Central memory CD4-positive, alpha-beta T cell (primary cell): Measurements from ENCODE around the gene KIRREL2.
"Not testable (repeated sequence)": the region's sequence is repeated elsewhere in the genome, so short reads cannot be mapped to it uniquely, and the experiment has no call there.

Experiments
- DNase-seq: peaks from one replicate; pipeline ENCODE4 v3.0.0; 2022

KIRREL2 gene

DNA sequence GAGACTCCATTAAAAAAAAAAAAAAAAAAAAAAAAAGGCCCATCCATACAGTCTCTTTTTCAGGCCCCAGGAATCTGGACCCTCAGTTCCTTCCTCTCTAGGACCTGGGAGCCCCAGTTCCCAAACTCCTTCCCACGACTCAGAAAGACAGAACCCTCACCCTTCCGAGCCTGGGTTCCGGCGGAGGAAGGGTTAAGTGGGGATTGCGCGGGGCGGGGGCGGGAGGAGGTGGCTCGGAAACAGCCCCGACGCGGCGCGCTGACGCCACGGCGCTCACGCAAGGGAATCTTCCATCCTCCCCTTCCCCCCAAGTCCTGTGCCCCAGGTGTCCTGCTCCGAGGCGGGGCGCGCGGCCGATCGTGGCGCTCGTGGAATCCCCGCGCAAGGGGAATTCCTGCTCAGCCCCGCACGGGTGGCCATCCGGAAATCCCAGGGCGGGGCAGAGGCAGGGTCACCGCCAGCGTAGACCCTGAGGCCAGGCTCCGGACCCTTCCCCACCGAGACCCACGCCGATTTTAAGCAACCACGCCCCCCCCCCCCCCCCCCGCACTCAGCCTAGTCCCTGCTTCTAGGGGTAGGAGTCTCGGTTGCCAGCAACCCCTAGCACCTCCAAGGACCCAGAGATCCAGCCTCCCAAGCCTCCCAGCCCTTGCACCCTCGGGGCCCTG lies 43.0 kb downstream of the KIRREL2 start:
- DNase-seq: peak; percentile 88

DNA sequence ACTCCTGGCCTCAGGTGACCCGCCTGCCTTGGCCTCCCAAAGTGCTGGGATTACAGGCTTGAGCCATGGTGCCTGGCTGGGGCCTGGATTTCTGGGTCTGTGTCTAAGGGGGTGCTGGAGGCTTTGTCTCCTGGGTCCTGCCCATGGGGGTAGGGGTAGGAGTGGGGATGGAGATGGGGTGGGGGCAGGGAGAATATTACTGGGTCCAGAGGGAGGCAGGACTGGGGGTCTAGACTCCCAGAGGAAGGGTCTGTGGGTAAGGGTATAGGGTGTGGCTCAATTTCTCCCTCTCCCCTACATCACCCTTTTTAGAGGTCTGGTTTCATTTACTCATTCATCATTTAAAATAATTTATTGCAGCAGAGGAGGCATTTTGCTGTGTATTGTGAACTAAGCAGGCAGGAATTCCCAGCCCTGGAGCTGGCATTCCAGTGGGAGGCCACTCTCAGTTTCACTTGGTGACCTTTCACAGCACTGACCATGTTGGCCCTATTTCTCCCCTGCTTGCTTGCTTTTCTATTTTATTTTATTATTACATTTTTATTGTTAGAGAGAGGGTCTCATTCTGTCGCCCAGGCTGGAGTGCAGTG lies 44.4 kb downstream of the KIRREL2 start:
- DNase-seq: no peak

DNA sequence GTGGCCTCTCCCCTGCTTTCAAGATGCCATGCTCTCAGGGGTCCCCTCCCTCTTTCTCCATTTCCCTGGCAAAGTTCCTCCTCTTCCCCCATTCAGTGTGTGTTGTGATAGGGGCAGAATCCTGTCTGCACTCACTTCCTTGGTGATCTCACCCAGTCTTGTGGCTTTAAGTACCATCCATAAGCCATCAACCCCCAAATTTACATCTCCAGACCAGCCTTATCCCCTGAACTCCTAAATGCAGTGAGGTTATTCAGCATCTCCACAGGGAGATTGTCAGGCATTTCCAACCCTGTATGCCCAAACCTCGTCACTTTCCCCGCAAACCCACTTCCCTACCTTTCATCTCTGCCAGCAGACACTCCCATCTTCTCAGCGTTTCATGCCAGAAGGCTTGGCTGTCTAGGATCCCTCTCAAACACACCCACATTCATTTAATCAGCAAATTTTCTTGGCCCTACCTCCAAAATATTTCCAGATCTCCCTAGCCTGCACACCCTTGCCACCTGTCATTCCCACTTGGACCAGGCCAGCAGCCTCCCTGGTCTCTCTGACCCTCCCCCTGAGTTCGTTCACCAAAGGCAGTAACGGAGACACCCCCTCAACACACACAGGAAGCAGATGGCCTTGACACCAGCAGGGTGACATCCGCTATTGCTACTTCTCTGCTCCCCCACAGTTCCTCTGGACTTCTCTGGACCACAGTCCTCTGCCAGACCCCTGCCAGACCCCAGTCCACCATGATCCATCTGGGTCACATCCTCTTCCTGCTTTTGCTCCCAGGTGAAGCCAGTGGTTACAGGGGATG lies 45.3 kb downstream of the KIRREL2 start, which contains the start of gene HCST:
Gene HCST, plus strand, starts transcription at position 676 of the 808 bp plus-strand sequence. Its CDS starts 65 bp downstream, at position 741.
- DNase-seq: peak; percentile 76

DNA sequence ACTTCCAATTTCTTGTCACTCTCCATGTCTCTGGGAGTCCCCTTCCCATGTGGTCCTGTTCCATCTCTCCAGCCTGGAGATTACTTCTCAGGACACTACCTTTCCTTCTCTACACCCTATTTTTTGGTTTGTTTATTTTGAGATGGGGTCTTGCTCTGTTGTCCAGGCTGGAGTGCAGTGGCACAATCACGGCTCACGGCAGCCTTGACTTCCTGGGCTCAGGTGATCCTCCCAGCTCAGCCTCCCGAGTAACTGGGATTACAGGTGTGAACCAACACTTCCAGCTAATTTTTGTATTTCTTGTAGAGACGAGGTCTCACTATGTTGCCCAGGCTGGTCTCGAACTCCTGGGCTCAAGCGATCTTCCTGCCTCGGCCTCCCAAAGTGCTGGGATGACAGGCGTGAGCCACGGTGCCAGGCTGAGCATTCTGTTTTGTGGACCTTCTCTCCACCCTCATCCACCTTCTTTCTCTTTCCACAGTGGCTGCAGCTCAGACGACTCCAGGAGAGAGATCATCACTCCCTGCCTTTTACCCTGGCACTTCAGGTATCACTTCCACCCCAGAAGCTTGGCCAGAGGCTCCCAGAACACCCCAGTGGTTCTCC lies 46.3 kb downstream of the KIRREL2 start:
- no peak for DNase-seq

DNA sequence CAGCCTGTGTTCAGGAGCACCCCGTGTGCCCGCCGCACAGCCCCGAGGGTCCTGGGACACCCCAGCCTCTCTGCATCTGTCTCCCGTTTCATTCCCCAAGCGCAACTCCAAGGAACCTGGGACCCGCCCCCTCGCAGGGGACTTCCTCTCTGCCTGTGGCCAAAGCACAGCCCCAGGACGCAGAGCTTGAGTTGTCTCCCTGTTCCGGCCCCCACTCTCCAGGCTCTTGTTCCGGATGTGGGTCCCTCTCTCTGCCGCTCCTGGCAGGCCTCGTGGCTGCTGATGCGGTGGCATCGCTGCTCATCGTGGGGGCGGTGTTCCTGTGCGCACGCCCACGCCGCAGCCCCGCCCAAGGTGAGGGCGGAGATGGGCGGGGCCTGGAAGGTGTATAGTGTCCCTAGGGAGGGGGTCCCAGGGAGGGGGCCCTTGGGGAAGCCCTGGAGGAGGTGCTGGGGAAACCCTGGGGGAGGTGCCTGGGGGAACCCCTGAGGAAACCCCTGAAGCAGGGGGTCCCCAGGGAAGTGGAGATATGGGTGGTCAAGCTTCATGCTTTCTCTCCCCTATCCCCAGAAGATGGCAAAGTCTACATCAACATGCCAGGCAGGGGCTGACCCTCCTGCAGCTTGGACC lies 47.0 kb downstream of the KIRREL2 start:
- peak; percentile 90 for DNase-seq

DNA sequence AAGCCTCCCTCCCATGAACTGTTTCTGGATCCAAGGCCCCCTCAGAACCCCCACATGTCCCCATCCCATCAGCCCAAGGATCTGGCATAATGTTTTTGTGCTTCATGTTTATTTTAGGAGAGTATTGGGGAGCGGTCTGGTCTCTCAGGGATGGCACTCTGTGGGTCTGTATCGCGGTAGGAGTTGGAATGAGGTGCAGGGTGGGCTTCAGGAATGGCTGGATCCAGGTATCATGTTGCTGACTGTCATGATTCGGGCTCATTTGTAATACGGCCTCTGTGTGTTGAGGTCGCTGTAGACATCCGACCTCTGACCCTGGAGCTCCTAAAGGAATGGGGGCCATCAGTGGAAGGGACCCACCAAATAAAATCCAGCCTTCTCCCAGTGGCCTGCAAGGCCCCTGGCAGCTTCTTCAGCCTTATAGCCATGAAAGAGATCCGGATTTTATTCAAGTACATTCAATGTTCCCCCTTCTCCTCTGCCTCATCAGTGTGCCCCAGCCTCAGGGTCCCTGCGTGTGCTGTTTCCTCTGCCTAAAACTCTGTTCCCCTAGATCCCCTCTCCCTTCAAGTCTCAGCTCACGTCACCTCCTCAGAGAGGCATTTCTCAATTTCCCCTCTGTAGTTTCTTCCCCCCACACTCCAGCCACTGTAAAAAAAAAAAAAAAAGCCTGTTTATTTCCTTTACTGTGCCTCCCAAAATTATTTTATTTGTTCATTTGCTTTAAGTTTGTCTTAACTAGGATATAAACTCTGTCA lies 47.8 kb downstream of the KIRREL2 start:
- DNase-seq: no peak

DNA sequence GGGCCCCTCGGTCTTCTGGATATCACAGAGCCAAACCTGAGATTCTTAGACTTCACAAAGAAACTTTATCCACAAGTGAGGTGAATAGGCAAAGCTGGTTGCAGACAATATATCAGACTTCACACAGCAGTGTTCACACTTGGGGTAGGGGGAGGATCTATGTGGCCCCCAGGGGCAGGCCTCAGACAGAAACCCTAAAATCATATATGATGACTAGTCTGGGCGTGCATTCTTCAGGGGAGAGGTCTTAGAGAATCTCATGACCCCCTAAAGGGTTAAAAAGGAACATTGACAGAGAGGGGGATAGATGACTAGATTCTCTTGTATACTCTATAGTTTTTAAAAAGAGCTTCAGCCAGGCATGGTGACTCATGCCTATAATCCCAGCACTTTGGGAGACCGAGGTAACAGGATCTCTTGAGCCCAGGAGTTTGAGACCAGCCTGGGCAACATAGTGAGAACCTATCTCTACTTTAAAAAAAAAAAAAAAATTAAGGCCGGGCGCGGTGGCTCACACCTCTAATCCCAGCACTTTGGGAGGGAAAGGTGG lies 48.5 kb downstream of the KIRREL2 start:
- no peak for DNase-seq

DNA sequence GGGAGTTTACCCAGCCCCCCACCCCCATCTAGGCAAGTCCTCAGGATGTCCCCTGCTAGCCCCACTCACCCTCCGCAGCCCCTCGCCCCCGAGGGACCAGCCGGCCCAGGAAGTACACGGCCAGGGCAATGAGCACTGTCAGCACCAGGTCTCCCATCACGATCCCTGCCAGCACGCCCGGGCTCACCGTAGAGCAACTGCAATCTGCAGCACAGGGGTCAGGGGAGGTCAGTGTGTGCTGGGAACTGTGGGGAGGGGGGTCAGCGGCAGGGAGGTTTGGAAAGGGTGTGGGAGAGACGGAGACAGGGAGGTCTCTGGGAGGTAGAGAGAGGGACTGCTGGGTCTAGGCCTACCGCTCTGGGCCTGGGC lies 50.6 kb downstream of the KIRREL2 start:
- DNase-seq: no peak

DNA sequence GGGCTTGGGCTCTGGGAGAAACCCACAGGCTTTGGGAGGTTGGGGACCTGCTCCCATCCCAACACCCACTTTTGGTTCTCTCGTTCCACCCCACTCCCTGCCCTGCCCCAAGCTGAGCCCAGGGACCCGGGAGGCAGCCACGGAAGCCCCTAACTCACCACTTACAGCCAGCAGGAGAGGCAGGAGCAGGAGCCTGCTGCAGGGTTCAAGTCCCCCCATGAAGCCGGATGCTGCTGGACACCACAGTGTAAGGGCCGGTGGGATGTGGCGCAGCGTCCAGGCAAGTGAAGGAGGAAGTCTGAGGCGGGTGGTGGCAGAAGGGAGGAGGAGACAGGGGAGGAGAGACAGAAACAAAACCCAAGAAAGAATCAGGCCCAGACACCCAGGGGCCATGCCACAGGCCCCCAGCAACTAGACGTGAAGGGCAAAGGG lies 51.3 kb downstream of the KIRREL2 start, which contains the start of gene TYROBP:
Gene TYROBP, minus strand, starts transcription at position 286 of the 432 bp plus-strand sequence. Its CDS starts 67 bp downstream, at position 219.
- DNase-seq: no peak

DNA sequence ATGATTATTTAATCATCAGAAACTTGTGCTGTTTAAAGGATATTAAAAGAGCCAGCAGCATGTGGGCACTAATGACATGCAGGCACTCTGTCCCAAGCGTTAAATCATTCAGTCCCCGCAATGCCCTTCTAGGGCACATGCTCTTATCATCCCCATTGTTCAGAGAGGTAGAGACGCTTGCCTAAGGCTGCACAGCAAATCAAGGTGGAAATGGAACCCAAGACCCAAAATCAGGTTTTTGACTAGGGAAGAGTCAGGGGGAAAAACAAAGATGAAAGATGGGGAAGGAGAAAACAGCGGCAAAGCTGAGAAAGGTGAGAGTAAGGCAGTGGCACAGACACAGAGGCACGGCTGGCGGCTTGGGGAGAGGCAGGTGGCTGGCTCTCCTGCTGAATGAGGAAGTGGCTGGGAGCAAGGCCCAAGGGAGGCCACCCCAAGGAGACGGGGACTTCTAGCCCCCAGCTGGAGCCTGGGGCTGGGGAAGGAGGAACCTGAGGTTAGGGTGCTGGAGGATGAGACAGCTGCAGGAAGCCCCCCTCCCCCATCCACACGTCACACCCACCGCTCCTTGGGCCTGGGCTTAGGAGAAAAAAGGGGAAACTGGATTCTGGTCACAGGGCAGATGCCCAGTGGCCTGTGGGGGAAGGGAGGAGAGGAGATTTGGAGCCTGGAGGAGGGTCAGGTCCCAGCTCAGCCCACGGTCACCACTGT lies 52.4 kb downstream of the KIRREL2 start:
- no peak for DNase-seq

DNA sequence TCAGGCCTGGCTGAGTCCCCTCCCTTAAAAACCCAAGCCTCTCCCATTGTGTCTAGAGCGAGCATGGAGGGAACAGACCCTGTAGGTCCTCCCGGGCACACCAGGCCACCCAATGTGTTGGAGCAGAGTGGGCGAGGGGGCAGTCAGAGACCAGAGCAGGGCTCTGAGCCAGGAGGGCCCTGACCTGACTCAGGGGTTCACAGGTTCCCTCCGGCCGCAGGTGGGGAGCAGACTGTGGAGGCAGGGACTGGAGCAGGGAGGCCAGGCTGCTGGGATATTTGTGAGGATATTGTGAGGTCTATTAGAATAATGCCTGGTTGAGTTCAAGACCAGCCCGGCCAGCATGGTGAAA lies 52.9 kb downstream of the KIRREL2 start:
- DNase-seq: no peak

DNA sequence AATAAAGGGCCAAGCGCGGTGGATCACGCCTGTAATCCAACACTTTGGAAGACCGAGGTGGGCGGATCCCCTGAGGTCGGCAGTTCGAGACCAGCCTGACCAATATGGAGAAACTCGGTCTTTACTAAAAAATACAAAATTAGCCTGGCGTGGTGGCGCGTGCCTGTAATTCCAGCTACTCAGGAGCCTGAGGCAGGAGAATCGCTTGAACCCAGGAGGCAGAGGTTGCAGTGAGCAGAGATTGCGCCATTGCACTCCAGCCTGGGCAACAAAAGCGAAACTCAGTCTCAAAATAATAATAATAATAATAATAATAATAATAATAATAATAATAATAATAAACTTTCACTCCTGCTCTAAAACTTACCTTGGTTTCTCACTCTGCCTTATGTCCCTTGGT lies 53.6 kb downstream of the KIRREL2 start:
- not testable (repeated sequence) for DNase-seq

DNA sequence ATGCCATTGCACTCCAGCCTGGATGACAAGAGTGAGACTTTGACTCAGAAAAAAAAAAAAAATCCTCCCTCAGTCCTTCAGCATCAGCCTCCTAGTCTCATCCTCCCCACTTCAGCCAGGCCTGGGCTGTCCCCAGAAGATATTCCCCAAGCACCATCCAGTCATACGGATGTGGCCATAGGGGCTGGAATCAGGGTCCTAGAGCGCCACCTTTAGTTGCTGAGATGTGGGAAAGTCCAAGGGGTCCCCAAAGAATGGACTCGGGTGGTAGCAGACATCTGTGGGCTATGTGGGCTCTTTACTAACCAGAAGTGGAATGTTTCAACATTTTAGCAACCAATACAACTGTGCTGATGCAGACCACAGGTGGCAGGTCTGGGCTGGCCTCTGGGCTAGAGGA lies 54.5 kb downstream of the KIRREL2 start:
- no peak for DNase-seq

DNA sequence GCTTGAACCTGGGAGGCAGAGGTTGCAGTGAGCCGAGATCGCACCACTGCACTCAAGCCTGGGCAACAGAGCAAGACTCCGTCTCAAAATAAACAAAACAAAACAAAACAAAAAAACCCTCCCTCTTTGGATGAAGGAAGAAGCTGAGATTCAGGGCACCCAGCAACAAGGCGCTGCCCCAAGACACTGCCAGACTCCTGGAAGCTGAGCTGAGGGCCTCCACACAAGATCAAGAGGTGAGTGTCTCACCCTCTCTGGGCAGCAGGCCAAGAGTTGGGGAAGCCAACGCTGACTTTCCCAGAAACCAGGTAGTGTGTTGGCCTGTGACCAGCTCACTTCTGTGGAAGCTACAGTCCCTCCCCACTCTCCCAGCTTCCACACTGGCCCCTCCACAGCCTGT lies 55.1 kb downstream of the KIRREL2 start:
- DNase-seq: no peak

DNA sequence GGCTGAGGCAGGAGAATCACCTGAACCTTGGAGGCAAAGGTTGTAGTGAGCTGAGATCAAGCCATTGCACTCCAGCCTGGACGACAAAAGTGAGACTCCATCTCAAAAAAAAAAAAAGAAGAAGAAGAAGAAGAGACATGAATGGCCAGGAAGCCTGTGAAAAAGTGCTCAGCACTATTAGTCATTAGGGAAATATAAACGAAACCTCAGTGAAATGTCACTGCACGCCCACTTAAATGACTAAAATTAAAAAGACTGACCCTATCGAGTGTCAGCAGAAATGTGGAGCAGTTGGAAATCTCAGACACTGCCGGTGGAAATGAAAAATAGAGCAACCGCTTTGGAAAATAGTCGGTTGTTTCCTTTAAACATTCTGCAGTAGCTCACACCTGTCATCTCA lies 56.9 kb downstream of the KIRREL2 start:
- DNase-seq: no peak

DNA sequence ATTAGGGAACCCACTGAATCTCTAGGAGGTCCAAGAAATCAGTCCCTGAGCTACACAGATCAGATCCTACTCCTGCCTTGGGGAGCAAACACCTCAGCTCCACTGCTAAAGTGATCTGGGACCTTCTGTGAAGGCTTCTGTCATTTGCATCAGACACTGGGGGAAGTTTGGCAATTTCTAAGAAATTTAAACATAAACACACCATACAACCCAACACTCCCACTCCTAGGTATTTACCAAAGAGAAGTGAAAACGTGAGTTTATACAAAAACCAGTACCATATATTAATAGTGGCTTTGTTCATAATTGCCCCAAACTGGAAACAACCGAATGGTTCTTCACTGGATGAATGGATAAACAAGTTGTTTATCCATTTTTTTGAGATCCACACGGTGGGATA lies 58.7 kb downstream of the KIRREL2 start:
- DNase-seq: no peak
